DND-41 (cell line): ENCODE measurements around the gene FOXO6.

Source experiments
- EZH2 ChIP-seq: IDR thresholded peaks from 3 replicates; pipeline ENCODE4 v1.6.1; 2012; ENCODE audit warnings: borderline replicate concordance, low read depth, mild to moderate bottlenecking, moderate library complexity, low read length, inconsistent platforms; ENCODE audit not compliant: severe bottlenecking
- TF ChIP-seq, protein P1 (sequence below): IDR thresholded peaks from 2 replicates; pipeline ENCODE4 v1.5.1; 2012; ENCODE audit warnings: borderline replicate concordance, low read length, moderate library complexity, mild to moderate bottlenecking; ENCODE audit not compliant: poor library complexity, severe bottlenecking; ENCODE audit errors: extremely low read depth

DNA sequence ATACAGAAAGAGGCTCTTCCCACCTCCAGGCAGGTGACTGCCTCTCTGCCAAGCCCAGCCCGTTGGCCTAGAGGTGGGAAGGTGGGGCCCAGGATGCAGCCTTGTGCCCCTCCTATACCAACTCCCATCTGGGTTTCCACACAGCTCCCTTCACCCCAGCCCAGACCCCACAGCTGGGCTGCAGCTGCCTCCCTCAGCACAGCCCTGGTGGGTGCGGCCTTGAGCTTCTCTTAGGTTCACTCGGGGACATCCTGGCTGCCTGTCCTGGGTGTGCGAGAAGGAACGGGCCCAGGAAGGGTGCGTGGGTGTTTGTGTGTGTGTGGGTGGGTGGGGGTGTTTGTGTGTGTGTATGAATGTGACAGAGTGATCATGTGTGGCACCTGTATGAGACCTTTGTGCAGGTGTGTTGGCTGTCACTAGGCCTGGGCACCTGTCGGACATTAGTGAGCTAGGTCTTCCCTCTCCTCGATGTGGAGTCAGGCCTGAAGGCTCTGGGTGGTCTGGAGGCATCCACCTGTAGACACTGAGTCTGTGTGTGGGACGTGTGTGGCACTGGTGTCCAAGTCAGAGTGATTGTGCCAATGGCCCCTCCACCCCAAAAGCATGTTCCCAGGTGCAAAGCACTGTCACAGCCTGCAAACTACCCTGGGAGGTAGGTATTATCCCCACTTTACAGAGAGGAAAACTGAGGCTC is 30.7 kb downstream of the FOXO6 start:
- no peak for TF ChIP-seq EZH2
- TF ChIP-seq, protein P1, sequence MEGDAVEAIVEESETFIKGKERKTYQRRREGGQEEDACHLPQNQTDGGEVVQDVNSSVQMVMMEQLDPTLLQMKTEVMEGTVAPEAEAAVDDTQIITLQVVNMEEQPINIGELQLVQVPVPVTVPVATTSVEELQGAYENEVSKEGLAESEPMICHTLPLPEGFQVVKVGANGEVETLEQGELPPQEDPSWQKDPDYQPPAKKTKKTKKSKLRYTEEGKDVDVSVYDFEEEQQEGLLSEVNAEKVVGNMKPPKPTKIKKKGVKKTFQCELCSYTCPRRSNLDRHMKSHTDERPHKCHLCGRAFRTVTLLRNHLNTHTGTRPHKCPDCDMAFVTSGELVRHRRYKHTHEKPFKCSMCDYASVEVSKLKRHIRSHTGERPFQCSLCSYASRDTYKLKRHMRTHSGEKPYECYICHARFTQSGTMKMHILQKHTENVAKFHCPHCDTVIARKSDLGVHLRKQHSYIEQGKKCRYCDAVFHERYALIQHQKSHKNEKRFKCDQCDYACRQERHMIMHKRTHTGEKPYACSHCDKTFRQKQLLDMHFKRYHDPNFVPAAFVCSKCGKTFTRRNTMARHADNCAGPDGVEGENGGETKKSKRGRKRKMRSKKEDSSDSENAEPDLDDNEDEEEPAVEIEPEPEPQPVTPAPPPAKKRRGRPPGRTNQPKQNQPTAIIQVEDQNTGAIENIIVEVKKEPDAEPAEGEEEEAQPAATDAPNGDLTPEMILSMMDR, result no peak
